RWPE1 (cell line): ENCODE results near the gene RANBP17.
"Not testable (repeated sequence)": the region's sequence is repeated elsewhere in the genome, so short reads cannot be mapped to it uniquely, and the experiment has no call there.

Experiments
- CTCF ChIA-PET: fragments of 350-600 bp; sonication (Branson Sonifier 250); formaldehyde crosslinking; extraction: SDS; loops from one replicate; lab custom pipeline; 2021; lab: Yijun Ruan, JAX
- POLR2A ChIA-PET: fragments of 400-600 bp; formaldehyde crosslinking; extraction: SDS; loops from one replicate; lab custom pipeline; 2020; ENCODE audit warnings: antibody characterized with exemption; ENCODE audit not compliant: low non-redundant PET; lab: Yijun Ruan, JAX
- DNase-seq: peaks from one replicate; pipeline ENCODE4 v3.0.0; 2012; ENCODE audit warnings: low spot score
- H3K27ac ChIP-seq: fragments of 450-650 bp; 2 replicates; pipeline ENCODE4 v1.5.1; 2017
- TF ChIP-seq, protein P1 (sequence below): fragments of 450-650 bp; conservative IDR thresholded peaks from 2 replicates; pipeline ENCODE4 v1.5.1; 2017; ENCODE audit warnings: low read depth, mild to moderate bottlenecking

RANBP17 gene

DNA sequence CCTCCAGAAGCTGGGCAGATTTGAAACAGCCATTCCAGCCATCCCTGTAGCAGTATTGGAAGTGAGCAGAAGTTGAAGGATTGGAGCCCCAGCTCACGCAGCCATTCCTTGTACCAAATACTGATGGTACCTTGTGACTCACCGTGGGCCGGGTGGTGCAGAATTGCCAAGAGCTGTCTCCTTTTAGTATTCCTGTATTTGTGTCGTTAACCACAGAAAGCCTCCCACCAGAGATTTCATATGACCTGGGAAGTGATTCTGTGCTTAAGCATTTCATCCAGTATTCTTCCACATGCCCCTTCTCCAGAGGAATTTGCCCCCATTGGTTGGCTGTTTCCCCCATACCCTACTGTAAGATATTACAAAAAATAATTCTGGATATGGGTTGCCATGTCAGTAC lies 429.6 kb downstream of the RANBP17 start:
- DNase-seq = no peak
- ChIA-PET POLR2A (no interaction called here), CTCF (interaction anchor here (0.7 to 1.1 kb wide), 2 partner anchors 17 to 21 kb away, joined by 4 to 5 read pairs; no protein-coding TSS in a partner anchor)
- H3K27ac ChIP-seq = no peak overlapping the region
- TF ChIP-seq, protein P1, sequence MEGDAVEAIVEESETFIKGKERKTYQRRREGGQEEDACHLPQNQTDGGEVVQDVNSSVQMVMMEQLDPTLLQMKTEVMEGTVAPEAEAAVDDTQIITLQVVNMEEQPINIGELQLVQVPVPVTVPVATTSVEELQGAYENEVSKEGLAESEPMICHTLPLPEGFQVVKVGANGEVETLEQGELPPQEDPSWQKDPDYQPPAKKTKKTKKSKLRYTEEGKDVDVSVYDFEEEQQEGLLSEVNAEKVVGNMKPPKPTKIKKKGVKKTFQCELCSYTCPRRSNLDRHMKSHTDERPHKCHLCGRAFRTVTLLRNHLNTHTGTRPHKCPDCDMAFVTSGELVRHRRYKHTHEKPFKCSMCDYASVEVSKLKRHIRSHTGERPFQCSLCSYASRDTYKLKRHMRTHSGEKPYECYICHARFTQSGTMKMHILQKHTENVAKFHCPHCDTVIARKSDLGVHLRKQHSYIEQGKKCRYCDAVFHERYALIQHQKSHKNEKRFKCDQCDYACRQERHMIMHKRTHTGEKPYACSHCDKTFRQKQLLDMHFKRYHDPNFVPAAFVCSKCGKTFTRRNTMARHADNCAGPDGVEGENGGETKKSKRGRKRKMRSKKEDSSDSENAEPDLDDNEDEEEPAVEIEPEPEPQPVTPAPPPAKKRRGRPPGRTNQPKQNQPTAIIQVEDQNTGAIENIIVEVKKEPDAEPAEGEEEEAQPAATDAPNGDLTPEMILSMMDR = no peak

DNA sequence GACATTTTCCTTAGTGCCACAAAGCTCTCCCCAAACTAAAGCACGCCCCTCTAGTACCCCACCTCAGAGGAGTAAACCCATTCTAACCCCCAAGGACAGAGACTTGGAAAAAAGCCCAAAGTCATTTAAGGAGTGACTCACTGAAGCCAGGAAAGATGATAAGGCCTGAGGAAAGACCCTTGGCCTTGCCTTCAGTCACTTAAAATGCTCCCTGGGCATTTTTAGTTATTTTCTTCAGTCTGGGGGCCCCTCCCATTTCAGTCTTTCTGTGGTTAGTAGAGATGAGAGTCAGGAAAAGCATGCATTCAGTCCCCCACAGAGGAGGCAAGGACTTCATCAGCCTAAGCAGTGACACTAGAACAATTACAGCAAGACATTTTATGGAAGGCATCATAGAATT lies 433.5 kb downstream of the RANBP17 start:
- DNase-seq = no peak
- TF ChIP-seq, protein P1 = no peak
- CTCF ChIA-PET = no interaction called here
- H3K27ac ChIP-seq = no peak overlapping the region
- POLR2A ChIA-PET = no interaction called here

DNA sequence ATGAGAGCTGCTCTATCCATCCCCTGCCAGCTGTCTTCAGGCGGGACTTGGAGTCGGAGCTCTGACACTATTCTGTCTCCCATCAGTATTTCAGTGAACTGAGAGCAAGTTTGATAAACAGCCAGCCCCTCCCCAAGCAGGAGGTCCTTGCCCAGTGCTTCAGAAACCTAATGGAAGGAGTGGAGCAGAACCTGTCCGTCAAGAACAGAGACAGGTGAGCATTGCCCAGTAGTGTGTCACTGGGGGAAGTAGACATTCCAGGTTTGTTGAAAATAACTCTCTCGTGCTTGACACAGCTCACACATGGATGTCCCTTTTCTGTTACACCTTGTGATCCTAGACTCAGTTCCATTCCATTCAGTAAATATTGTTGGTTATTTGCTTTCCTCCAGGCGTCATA lies 434.0 kb downstream of the RANBP17 start:
- CTCF ChIA-PET = no interaction called here
- H3K27ac ChIP-seq = no peak overlapping the region
- POLR2A ChIA-PET = no interaction called here
- no peak for DNase-seq
- TF ChIP-seq, protein P1 = no peak

DNA sequence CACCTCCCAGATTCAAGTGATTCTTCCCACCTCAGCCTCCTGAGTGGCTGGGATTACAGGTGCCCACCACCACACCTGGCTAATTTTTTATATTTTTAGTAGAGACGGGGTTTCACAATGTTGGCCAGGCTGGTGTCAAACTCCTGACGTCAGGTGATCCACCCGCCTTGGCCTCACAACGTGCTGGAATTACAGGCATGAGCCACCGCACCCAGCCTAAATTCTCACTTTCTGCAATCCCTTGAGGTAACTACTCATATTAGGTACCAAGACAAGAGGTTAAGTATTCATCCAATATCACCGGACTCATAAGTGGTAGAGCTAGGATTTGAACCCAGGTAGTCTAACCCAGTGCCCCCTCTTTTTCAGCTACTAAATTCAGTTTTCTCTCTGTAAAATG lies 436.1 kb downstream of the RANBP17 start:
- H3K27ac ChIP-seq, POLR2A ChIA-PET, DNase-seq: not testable (repeated sequence)
- CTCF ChIA-PET = interaction anchor here (0.9 kb wide), 1 partner anchor 53 kb away, joined by 3 read pairs; no protein-coding TSS in a partner anchor

DNA sequence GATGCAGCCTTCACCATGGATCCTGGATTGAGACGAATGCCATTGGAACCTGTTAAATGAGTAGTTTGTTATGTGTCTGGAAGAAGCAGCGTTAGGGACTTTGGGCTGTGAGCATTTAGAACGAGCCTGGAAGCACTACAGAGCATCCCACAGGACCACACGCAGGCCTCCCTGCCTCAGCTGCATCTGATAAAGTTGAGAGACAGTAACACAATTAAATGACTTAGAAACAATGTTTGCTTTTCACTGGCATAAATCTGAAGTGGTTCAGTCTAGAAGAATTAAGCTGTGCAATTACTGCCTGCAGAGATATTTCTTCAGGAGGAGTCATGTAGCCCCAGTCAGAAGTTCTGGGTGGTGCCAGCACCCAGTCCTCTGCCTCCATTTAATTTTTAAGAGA lies 437.4 kb downstream of the RANBP17 start:
- TF ChIP-seq, protein P1 = no peak
- POLR2A ChIA-PET = no interaction called here
- no peak overlapping the region for H3K27ac ChIP-seq
- no peak for DNase-seq
- CTCF ChIA-PET = interaction anchor here (0.6 kb wide), 2 partner anchors 571 to 719 kb away, joined by 3 read pairs; no protein-coding TSS in a partner anchor

DNA sequence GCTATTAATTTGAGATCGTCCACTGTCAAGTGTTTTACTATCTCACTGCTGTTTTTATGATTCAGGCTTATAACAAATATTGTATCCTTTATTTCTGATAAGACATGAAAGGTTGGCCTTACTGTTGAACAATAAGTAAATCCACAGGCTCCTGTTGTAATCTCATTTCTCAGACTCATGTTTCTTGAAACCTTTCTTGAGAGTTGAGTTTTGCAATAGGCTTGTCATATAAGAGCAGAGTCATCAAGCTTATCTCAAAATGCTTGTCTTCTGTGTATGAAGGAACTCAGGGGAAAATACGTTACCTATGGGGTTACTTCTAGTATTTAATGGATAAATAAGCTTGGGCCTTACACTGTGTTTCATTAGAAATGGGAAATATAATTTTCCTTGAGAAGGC lies 438.0 kb downstream of the RANBP17 start:
- CTCF ChIA-PET = no interaction called here
- DNase-seq = no peak
- POLR2A ChIA-PET = no interaction called here

DNA sequence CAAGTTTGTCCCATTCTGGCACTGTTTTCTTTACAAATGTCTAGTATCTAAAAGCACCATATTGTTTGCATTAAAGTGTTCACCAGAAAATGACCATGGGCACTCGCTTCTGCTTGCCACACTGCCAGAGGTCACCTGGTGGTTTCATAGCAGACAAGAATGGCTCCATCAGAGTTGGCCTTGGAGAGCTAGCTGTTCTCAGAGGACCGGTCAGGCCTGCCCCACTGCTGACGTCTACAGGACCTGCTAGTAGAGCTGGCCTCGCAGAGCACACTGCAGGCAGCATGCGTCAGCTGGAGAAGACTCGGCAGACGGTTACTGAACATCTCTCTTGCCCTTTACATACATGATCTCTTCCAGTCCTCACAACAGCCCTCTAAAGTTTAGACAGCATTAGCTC lies 438.5 kb downstream of the RANBP17 start:
- TF ChIP-seq, protein P1 = no peak
- DNase-seq = no peak
- POLR2A ChIA-PET = no interaction called here
- H3K27ac ChIP-seq = no peak overlapping the region
- CTCF ChIA-PET = no interaction called here

More for the DNA sequence above, 438.0 kb downstream of the RANBP17 start:
- TF ChIP-seq, protein P1 = no peak
- H3K27ac ChIP-seq = no peak overlapping the region
